ENCODE results near the gene EIF4A2. TPM values are rescaled to one million over a fixed set of nuclear protein-coding genes. Genes with fewer than 3 reads are reported as not detected.

The EIF4A2 gene
- total and polyA plus RNA-seq, 2 of the 13 experiments (the other 11 are each of a cell fraction or from before 2014, with no cell fraction given), result 480 to 596 TPM

GRCh38 chr3:186806089-186807055, 23.0 kb downstream of the EIF4A2 start, which contains the start of gene RFC4 (continued):
- TF ChIP-seq, protein P1, sequence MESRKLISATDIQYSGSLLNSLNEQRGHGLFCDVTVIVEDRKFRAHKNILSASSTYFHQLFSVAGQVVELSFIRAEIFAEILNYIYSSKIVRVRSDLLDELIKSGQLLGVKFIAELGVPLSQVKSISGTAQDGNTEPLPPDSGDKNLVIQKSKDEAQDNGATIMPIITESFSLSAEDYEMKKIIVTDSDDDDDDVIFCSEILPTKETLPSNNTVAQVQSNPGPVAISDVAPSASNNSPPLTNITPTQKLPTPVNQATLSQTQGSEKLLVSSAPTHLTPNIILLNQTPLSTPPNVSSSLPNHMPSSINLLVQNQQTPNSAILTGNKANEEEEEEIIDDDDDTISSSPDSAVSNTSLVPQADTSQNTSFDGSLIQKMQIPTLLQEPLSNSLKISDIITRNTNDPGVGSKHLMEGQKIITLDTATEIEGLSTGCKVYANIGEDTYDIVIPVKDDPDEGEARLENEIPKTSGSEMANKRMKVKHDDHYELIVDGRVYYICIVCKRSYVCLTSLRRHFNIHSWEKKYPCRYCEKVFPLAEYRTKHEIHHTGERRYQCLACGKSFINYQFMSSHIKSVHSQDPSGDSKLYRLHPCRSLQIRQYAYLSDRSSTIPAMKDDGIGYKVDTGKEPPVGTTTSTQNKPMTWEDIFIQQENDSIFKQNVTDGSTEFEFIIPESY (CRISPR knock-in tag; IDR thresholded peaks at IDR 0.05), result 0 out of 2 replicates have a peak, but pooled peaks have one; percentile 26
- peak; percentile 60; the same call in 1 of the 2 replicates for TF ChIP-seq ARHGAP35 (CRISPR knock-in tag; IDR thresholded peaks at IDR 0.05; ENCODE audit: borderline replicate concordance)
- TF ChIP-seq CBFB (CRISPR knock-in tag; IDR thresholded peaks at IDR 0.05), result no peak
- TF ChIP-seq TGIF2 (CRISPR knock-in tag; IDR thresholded peaks at IDR 0.05), result peak; percentile 63
- no peak for TF ChIP-seq ZNF282 (IDR thresholded peaks at IDR 0.05; ENCODE audit: partially characterized antibody)
- peak; percentile 64 for TF ChIP-seq ZBTB40 (IDR thresholded peaks at IDR 0.05)
- TF ChIP-seq ZBTB40 (CRISPR knock-in tag; IDR thresholded peaks at IDR 0.05), result peak; percentile 84
- TF ChIP-seq EHMT2 (IDR thresholded peaks at IDR 0.05; ENCODE audit: borderline replicate concordance, low read depth, low read length), result no peak
- TF ChIP-seq ZFP62 (CRISPR knock-in tag; IDR thresholded peaks at IDR 0.05), result no peak
- no peak; the same call in 1 of the 2 replicates for TF ChIP-seq FIP1L1 (IDR thresholded peaks at IDR 0.05; ENCODE audit: borderline replicate concordance, insufficient read depth, low read depth, low read length)
- no peak for TF ChIP-seq ZNF180 (CRISPR knock-in tag; IDR thresholded peaks at IDR 0.05; ENCODE audit: borderline replicate concordance, low read depth)
